NCI-H2107 treated with DMSO at 0.1 percent for 48 hours (cell line): ENCODE results near the gene FAM185A.
"Not testable (repeated sequence)": the region's sequence is repeated elsewhere in the genome, so short reads cannot be mapped to it uniquely, and the experiment has no call there.

ENCODE experiments used
- DNase-seq: peaks from one replicate; lab custom pipeline; 2025; ENCODE audit not compliant: unreplicated experiment; lab: John Stamatoyannopoulos, UW

The FAM185A gene

DNA sequence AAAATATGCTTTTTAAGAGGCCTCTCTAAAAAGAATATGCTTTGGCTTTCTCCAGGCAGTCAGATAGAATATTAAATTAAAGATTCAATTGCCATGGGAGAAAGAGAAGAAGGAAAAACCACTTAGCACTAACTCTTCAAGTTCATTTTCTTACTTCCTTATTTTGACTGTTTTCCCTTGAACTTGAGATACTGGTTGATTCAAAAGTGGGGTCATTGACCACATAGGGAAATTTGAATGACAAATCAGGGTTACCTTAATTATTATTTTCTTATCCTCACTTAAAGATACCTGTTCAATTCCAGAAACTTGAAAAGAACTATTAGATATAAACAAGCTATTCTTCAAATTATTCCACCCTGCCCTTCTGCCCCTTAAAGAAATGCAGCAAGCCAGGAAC is 27.4 kb downstream of the FAM185A start:
- DNase-seq, result not testable (repeated sequence)

DNA sequence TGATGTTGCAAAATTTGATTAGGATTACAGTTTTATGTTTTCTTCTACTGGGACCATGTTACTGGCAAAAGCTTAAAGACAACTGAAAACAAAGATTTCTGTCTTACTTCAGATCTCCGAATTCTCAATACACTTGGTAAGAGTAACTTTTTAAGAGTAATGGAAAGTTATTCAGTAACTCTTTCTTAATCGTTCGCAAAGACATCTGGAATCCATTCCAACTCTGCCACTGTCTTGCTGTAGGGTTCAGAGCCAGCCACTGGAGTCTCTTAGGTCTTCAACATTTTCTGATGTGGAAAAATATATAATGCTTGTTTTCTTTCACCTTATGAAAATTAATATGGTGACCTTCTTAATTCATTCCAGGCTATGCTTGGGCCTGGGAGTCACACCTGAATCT is 29.9 kb downstream of the FAM185A start:
- not testable (repeated sequence) for DNase-seq

DNA sequence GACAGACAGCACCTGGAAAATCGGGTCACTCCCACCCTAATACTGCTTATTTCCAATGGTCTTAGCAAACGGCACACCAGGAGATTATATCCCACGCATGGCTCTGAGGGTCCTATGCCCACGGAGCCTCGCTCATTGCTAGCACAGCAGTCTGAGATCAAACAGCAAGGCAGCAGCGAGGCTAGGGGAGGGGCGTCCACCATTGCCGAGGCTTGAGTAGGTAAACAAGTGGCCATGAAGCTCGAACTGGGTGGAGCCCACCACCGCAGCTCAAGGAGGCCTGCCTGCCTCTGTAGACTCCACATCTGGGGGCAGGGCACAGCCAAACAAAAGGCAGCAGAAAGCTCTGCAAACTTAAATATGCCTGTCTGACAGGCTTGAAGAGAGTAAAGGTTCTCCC is 32.1 kb downstream of the FAM185A start:
- DNase-seq, result not testable (repeated sequence)

DNA sequence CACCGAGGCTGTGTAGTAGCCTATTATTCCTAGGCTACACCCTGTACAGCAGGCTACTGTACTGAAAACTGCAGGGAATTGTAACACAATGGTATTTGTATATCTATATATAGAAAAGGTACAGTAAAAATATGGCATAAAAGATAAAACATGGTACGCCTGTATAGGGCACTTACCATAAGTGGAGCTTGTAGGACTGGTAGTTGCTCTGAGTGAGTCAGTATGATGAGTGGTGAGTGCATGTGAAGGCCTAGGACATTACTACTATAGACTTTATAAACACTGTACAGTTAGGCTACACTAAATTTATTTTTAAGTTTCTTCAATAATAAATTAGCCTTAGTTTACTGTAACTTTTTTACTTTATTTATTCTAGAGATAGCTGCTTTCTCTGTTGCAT is 40.0 kb downstream of the FAM185A start:
- DNase-seq, result not testable (repeated sequence)

DNA sequence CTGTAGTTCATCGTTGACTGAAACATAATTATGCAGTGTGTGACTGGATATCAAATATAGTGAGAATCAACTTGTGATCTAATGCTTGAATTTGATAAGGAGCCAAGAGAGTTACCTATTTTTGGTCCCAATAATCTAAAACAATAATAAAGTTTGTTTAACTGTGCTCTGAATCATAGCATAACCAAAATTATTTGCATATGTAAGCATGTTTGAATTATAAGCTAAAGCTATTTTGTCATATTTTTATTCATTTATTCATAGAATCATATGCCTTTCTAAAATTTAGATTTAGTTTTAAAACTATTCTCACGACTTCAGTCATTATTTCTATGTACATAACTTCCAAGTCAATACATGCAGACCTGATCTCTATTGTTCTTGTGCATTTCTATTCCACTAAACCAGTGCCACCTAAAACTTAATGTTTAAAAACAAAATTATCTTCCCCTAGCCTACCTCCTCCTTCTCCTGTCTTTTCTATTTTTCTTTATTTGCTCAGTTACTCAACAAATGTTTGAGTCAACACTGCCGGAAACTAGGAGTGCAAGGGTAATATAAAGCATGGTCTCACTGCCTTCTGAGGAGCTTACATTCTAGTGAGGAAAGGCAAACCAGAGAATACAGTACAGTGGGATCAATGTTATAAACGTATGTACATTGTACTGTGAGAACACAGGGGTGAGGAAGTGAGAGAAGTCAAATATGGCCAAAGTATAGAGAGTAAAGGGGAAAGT is 41.7 kb downstream of the FAM185A start:
- DNase-seq, result not testable (repeated sequence)

DNA sequence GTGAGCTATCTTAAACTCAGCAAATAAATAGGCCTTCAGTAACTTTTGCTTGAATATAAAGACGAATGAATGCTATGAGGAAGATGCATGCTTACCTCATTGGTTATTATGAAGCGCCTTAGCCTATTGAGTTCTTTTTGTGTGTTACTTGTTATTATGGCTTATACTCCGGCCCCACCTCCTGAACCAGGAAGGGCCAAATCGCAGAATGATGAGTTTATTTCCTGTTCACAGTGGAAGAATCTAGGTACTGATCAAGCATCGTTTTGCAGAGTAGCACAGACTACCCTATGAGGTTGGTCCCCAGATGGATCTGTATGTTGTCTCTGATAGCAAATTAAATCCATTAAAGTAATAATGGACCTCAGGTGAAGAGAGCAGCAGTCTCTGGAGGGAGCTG is 42.6 kb downstream of the FAM185A start:
- not testable (repeated sequence) for DNase-seq

DNA sequence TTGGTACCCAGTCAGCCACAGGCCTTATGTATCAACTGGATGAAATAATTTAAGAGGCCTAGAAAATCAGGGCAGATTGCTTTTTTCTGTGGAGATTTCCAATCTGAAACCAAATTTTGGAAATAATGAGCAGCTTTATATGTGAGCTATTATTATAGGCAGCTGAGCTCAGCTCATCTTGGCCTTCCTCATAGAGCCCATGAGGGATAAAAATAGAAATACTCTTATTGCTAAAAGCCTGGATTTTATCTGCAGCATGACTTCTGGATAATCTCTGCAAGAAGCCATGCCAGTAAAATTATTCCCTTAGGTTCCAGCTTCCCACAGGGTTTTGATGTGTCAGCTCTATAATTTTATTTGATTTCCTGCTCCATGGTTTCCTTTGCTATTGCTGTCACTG is 43.0 kb downstream of the FAM185A start:
- not testable (repeated sequence) for DNase-seq

DNA sequence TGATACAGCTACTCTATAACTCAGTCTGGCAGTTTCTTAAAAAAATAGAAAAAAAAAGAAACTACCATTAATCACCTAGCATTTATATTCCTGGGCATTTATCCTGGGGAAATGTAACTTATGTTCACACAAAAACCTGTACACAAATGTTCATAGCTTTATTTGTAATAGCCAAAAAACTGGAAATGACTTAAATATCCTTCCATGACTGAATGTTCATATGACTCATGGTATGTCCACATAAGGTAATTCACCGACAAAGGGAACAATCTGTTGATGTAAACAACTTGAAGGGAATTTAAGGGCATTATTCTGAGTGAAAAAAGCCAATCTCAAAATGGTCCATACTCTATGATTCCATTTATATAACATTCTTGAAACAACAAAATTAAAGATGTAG is 45.8 kb downstream of the FAM185A start:
- not testable (repeated sequence) for DNase-seq

DNA sequence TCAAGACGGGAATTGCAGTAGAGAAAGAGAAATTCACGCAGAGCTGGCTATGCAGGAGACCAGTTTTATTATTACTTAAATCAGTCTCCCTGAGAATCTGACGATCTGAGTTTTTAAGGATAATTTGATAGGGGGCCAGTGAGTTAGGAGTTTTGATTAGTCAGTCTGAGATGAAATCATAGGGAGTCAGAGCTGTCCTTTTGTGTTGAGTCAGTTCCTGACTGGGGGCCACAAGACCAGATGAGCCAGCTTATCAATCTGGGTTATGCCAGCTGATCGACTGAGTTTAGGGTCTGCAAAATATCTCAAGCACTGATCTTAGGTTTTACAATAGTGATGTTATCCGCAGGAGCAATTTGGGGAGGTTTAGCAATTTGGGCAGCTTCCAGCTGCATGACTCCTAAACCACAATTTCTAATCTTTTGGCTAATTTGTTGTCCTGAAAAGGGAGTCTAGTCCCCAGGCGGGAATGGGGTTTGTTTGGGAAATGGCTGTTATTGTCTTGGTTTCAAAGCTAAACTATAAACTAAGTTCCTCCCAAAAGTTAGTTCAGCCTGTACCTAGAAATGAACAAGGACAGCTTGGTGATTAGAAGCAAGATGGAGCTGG is 47.3 kb downstream of the FAM185A start:
- not testable (repeated sequence) for DNase-seq

DNA sequence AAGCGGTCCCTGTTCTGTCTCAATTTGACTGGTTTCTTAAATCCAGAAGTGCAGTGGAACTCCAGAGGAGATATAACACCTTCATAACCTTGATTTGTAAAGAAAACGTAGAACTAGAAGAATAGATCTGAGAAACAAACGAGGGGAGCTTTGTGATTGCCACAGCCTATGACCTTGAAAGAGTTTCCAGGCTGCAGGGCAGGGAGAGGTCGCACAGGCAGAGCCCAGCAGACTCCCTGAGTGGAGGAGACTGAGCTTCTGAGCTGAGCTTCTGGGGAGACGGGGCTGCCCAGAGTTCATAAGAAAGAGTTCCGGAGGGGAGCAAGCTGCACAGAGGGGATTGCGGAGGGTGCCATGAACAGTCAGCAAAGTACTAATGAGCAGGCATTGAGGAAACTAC is 57.8 kb downstream of the FAM185A start:
- no peak for DNase-seq

DNA sequence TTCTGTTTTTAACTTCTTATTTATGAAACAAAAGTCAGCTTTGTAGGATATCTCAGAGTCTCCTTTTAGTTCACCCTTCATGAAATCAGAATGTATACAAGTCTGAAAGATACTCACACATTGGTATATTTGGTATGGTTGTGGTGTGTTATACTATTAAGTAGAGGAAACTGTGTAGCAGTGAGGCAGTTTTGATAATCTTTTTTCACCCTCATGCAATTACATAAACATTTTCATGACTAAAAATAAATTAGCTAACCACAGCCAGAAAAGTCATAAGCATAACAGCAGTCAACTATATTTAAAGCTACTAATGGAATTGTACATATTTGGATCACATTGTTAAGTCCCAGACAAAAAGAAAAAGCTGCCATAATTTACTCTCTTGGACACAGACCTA is 62.1 kb downstream of the FAM185A start:
- DNase-seq, result no peak

DNA sequence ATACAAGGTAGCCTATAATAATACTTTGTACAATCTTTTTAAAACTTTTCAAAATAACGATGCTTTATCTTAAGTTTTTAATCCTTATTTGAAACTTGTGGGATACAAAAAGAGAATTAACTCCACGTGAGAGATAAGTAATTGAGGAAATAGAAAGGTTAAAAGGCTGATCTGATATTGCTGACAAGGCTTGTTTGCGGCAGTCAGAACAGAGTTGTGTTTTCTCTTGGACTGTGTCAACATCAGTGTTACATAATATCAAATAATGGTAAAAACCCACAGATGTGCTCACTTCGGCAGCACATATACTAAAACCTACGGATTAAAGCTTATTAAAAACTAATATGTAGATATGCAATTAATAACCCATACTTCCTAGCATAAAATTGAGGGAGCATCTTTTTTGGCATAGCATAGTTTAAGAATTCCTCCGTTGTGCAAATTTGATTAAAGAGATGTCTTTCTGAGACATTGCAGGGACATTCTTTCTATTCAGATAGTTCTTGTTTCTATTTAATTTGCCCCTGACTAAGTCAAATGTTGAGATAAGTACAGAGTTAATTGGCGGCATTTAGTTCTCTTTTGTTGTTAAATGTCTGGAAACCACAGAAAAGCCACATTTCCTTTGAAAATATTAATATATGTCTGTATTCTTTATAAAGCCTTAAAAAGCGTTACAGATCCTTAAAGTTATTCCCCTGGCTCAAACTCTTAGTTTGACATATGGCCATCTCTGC is 63.3 kb downstream of the FAM185A start:
- DNase-seq, result no peak

DNA sequence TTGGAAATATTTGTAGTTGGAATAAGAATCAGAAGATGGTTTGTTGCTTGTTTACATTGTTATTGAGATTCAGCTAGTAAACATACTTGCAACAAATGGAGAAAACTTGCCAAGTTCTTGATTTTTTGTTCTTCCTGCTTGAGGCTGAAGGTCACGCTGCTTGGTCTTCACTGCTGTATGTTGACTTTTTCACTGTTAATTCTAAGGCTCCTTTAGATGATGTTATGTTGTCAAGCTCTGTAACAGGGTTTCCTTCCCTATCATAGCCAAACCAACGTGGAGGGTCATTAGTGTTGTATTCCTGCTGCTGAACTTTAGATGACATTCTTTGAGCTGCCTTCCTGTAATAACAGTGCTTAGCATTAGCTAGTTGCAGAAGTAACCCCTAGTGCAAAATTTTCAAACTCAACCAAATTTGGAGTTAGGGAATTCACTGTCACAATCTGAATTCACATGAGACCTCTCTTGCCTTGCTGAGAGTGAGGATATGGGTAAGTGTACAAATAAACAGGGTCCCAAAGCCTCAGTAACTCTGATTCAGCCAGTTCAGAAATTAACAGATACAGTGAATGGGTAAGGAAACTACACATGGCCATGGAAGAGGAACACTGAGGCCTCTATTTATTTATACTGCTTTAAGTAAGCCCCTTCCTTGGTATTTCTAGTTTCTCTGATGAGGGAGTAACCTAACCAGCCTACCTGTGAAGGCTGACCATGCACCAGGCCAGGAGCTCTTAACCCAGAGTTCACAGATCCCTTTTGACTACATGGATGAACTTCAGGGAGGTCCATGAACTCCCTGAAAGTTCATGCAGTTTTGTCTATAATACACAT is 64.6 kb downstream of the FAM185A start:
- DNase-seq, result no peak

DNA sequence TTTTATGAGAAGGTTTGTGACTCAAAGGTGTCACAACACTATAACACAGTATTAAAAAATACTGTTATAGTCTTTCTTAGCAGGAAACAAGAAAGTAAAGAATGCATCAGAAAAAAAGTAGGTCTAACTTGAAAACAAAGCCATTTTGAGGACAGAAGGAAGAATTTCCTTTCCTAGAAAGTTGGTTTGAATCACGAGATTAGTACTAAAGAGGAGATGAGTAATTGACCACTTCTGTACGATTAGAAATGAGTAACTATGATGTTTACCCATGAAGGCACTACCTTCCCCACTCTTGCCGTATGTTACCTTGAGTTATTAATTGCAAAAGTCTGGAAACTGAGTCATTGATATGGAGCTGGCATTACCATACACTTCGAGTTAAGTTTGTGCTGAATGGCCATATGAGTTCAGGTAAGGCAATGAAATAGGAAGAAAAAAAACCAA is 65.2 kb downstream of the FAM185A start:
- no peak for DNase-seq

DNA sequence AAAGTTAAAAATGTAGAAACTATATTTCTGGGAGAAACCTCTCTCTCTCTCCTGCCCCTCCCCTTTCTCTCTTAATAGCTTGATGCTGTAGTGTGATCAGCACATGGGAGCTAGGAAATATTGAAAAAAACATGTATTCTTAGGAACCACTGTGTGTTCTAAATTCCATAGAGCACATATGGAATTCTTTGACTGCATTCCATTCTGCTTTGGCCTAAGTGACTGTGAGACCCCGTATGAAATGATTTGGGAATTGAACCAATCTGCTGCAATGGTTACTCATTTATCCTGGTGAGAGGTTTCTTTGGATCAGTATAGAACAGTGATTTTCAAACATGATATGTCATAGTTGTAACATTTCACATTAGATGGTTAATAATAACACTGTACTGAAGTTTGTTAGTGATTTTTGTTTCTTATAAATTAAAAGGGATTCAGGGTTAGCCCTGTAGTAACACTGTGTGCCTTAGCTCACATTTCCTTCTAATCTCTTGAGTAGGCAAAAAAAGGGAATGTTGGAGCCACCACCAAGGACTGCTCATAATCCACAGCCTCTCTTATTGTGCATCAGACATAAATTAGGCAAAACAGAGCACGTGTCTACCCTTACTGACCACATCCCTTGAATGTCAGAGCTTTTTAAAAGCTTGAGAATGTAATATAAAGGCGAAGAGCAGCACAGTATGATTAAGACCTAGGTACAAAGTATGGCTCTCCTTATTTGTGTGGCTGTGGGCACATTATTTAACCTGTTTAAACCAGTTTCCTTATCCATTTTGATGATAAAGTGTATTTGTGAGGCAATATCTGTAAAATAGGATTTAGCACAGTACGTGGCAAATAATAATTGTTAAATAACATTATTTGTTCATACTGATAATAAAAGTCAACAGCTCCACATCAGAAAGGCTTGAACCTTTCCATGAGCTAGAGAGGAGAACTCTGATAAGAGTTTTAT is 69.1 kb downstream of the FAM185A start:
- DNase-seq, result no peak

DNA sequence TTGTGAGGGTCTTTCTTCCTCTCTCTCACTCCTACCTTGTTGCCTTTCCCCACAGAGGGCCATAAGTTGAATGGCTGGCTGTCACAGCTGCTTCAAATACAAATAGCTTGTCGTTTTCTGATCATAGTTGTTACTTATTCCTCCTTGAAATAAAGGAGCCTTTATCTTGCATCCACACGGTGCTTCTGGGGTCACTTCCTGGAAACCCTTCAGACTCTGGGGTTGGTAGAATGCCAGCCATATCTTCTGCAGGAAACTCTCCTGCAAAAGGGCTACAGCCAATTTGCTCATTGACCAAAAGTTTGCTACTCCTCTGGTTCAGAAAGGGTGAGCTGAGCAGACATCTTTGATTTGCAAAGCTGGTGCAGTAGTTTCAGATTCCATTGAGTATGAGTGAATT is 70.4 kb downstream of the FAM185A start:
- no peak for DNase-seq

DNA sequence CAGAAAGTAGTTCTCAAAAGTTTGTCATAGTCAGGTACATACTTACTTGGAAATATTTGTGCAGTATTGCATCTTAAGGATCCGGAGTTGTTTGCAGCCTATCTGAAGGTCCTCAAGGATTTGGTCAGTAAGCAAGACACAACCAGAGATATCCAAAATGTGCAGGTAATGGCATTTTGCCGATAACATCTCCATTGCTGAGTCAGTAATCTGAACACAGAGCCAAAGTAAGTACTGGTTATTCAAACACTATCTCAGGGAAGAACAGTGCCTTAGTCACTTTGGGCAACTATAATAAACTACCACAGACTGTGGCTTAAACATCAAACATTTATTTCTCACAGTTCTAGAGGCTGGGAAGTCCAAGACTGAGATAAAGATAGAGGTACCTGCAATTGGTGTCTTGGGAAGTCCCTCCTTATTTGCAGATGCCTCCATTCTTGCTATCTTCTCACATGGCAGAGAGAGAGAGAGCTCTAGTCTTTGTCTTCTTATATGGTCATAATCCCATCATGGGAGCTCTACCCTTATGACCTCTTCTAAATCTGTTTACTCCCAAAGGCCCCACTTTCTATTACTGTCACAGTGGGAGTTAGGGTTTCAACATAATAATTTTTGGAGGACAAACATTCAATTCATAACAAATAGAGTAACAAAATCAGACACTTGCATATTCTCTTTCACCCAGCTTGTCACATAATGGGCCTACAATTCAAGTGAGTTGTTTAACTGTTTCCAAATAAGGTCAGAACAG is 73.4 kb downstream of the FAM185A start:
- no peak for DNase-seq

DNA sequence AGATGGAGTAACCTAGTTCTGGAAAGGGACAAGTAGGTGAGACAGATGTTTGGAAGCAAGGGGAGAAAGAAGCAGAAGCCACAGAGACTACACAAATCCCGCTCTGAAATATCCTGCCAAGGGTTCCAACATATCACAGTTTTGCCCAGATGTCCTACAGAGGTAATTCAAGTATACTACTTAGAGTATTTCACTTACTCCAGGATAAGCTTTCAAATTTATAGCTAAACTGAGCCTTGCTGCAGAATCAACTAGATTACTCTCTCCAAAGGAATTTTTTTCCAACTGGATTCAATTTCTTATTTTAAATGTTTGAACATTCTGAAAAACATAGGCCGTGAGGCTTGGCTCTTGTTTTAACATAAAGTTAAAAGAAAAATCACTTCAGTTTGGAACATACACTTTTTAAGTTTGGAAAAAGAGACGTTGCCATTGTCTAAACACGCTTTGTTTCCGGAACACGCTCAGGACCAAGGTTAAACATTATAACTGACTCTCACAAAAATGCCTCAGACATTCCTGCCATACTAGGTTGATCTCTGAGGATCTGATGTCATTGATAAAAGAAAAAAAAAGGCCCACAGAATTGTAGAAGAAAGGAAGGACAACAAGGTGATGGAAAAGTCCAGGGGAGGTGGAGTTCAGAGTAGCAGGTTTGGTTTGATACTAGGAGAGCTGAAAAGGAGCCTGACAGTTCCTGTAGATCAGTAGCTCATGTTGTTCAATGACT is 74.8 kb downstream of the FAM185A start:
- DNase-seq, result no peak

DNA sequence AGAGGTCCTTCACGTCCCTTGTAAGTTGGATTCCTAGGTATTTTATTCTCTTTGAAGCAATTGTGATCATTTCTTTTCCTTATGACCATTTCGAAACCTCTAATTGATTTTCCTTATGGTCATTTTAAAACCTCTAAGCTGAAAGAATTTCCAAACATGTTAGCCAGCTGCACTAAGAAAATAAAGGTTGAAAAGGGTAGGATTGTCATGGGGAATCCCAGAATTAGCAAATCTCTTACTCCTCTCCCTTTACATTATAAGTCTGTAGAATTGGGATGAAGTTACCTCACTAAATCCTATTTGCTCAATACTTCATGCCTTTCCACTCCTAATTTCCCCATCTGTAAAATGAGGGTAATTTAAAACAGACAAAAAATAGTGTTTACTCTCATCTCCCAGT is 79.5 kb downstream of the FAM185A start:
- no peak for DNase-seq
